Body of pancreas (tissue), 4 donors: ENCODE data around the gene KLHDC7B.

Experiments used
- CTCF ChIP-seq, 7 experiments: fragments of 450-650 bp in 4 of 7; fragments of 200-600 bp in 3 of 7; sonication (generic) in 3 of 7; IDR thresholded peaks; one replicate each; pipeline ENCODE4 v1.5.1; 2016 to 2019; ENCODE audit warnings: antibody characterized with exemption in 7 of 7
- POLR2A ChIP-seq, 3 donors: fragments of 450-650 bp; IDR thresholded peaks; one replicate each; pipeline ENCODE4 v1.6.1; 2016; ENCODE audit warnings: antibody characterized with exemption in 3 of 3, mild to moderate bottlenecking in 2 of 3

GRCh38 chr22:50524676-50525103 lies 21.0 kb upstream of the KLHDC7B start:
- TF ChIP-seq CTCF (IDR thresholded peaks at IDR 0.05) (no peak), POLR2A (IDR thresholded peaks at IDR 0.05) (no peak)
